CD4-positive, alpha-beta T cell treated with Interleukin-4 for 4 hours (primary cell): Measurements from ENCODE around the gene VPS25.
"Not testable (repeated sequence)": the region's sequence is repeated elsewhere in the genome, so short reads cannot be mapped to it uniquely, and the experiment has no call there.

Source experiments
- DNase-seq: peaks from one replicate; pipeline ENCODE4 v3.0.0-alpha.2; 2020

The VPS25 gene

DNA sequence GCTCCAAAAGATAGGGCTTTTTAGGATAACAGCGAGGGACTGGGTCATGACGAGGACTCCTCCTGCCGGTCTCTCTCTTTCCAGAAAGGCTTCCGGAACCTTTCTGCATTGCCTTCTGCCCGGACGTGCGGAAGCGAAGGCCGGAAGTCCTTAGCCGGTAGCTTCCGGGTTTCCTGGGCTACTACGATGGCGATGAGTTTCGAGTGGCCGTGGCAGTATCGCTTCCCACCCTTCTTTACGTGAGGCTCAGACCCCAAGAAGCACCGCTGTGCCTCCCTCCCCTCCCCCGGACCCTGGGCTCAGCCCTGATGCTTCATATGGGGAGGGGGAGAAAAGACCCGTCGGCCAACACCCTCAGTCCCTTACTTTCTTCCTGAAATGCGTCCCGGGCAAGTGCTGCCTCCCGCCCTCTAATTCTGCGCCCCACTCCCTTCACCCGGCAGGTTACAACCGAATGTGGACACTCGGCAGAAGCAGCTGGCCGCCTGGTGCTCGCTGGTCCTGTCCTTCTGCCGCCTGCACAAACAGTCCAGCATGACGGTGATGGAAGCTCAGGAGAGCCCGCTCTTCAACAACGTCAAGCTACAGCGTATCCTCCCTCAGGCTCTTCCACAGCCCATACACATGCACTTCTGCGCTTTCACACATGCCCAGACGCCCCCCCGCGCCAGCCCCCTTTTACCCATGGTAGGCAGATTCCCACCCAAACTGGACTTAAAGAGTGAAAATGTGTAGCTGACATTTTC lies at the start of gene VPS25:
TSS of gene VPS25 (plus strand) at position 160 of the 746 bp plus-strand sequence. CDS start at position 187, 27 bp downstream.
- peak; percentile 82 for DNase-seq

DNA sequence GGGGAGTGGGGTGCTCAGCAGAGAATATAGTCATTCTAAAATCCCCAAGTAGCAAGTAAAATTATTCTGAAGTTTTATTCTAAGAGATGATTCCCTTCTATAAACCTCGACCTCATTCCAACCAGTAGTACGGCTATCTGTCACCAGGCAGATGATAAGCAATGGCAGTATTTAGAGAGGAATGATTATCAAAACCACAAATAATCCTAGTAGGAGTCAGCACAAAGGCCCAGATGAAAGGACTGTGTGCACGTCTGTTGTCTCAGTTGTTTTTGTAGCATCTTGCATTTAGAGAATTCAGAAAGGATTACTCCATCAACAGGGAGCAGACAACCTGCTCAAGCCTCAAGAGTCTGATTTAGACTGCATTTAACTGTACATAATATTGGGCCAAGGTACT lies 49.6 kb upstream of the VPS25 start:
- DNase-seq, result no peak

DNA sequence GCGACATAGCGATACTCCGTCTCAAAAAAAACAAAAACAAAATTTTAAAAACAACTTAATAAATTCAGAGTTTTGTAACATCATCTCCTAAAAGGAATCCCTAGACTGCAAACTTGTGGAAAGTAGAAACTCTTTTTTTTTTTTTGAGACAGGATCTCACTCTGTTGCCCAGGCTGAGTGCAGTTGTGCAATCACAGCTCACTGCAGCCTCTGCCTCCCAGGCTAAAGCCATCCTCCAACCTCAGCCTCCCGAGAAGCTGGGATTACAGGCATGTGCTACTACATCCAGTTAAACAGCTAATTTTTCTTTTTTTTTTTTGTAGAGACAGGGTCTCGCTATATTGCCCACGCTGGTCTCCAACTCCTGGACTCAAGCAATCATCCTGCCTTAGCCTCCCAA lies 48.1 kb upstream of the VPS25 start:
- DNase-seq, result no peak

DNA sequence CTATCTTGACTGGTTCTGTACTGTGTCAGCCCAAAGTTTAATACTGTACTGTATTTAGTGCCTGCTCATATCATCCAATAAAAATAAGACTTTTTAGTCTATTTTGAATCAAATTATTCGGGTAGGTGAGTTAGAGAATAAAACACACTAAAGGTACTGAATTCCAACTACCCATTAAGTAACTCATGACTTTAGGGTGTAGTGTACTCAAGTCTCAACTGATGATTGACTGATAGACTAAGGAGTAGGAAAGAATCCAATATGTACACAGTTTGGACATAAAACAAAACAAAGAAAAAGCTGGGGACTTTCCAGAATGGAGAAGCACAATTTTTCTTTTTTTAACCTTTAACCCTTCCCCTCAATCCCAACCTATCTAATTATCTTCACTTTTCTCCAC lies 32.5 kb upstream of the VPS25 start:
- DNase-seq, result no peak

DNA sequence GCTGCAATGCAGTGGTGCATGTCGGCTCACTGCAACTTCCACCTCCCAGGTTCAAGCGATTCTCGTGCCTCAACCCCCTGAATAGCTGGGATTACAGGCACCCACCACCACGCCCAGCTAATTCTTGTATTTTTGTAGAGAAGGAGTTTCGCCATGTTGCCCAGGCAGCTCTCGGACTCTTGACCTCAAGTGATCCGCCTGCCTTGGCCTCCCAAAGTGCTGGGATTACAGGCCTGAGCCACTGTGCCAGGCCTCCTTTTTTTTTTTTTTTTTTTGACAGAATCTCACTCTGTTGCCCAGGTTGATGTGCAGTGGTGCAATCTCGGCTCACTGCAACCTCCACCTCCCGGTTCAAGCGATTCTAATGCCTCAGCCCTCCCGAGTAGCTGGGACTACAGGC lies 30.3 kb upstream of the VPS25 start:
- not testable (repeated sequence) for DNase-seq

DNA sequence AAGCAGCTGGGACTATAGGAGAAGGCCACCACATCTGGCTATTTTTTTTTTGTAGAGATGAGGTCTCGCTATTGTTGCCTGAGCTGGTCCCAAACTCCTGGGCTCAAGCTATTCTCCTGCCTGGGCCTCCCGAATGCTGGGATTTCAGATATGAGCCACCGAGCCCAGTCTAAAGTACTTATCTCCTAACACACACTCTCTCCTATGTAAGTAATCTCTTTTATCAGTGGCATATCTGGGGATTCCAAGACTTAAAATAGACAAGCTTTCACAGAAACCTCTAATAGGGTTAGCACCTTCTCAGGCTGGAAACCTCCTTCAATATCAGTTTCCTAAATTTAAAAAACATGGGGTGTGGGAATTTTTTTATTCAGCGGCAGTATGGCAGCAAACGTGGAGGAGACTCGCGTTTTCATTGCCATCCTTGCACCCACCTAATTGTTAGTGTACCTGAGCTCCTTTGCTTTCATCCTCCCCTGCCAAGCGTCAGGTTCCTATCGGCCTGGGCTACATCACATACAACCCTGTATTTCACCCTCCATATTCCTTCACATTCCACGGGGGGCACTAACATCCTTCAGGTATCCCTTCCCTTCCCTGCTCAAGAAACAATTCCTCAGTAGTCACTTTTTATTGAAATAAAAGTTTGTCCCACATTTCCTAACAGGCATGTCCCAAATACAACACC lies 29.5 kb upstream of the VPS25 start:
- DNase-seq, result no peak

DNA sequence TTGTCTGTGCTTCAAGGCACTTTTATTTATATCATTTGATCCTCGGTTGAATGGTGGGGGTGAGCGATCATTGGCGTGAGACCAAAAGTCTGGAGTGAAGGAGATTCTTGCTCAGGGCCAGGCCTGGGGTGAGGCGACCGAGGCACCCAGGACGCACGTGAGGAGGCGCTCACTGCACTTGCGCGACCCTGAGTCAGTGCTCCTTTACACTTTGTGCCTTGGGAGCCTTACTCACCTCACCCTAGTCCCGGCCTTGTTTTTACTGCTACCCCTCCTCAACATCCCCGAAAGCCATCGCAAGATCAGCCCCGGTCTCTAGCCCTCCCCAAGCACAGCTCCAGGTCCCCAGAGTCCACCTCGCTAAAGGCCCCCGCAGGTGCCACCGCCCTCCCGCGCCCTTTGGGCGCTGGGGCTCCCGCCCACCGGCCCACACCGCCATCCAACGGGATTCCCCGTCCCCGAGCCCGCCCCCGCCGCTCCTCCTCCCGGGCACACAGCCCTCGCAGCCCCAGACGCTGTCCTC lies 28.9 kb upstream of the VPS25 start:
- DNase-seq, result peak; percentile 71

DNA sequence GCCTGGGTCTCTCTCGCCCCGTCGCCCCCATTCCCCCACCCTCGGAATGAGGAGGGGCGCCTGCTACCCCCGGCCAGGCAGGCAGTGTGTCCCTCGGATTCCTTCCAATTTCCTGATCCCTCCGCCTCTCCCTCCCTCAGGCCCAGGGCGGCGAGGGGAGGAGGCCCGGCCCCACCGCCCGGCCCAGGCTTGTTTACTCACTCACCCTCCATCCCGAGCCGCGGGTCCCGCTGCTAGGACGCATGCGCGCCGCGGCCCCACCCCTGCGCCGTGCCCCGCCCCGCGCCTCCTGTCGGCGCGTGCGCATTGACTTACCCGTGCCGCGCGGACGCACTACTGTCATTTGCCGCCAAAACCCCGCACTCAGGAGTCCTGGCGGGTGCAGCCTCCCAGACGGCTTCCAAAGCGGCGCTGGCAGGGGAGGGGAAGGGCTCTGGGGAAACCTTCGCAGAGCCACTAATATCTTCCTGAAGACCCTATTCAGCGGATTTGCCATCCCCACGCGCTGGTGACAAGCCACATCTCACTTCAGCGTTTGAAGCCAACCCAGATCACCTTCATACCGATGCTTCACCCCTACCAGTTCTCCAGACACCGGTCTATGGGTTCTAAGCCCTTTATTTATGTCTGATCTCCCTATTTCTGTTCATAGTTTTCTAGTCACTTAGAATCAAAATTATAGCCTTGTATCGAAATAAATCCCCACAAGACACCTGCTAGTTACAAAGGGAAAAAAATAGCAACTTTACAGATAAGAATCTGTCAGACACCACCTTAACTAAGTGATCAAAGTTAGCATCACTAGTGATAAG lies 28.2 kb upstream of the VPS25 start, which contains the start of gene EZH1:
TSS of gene EZH1 (minus strand) at position 235 of the 812 bp plus-strand sequence. CDS start 16,099 bp downstream, outside the sequence.
- peak; percentile 91 for DNase-seq

DNA sequence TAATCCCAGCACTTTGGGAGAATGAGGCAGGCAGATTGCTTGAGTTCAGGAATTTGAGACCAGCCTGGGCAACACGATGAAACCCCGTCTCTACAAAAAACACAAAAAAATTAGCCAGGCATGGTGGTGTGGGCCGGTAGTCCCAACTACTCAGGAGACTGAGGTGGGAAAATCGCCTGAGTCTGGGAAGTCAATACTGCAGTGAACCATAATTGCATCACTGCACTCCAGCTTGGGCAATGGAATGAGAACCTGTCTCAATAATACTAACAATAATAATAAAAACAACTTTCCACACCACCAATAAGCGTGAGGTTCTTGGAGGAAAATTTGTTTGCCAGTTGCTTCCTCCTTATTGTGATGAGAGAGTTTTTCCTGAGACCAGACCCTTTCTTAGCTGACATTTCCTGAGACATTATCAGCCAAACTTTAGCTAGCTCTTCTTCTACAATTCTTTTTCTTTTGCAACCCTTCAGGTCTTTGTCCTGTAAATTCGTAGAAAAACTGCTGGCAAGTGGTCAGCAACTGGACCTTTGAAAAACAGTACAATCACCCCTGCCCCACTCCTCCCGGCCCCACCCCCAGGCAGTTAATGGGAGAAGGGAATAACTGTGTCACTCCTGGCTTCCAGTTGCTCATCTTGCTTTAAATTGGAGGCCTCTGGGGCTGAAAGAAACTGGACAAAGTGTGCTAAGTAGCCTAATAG lies 24.9 kb upstream of the VPS25 start:
- DNase-seq, result no peak

DNA sequence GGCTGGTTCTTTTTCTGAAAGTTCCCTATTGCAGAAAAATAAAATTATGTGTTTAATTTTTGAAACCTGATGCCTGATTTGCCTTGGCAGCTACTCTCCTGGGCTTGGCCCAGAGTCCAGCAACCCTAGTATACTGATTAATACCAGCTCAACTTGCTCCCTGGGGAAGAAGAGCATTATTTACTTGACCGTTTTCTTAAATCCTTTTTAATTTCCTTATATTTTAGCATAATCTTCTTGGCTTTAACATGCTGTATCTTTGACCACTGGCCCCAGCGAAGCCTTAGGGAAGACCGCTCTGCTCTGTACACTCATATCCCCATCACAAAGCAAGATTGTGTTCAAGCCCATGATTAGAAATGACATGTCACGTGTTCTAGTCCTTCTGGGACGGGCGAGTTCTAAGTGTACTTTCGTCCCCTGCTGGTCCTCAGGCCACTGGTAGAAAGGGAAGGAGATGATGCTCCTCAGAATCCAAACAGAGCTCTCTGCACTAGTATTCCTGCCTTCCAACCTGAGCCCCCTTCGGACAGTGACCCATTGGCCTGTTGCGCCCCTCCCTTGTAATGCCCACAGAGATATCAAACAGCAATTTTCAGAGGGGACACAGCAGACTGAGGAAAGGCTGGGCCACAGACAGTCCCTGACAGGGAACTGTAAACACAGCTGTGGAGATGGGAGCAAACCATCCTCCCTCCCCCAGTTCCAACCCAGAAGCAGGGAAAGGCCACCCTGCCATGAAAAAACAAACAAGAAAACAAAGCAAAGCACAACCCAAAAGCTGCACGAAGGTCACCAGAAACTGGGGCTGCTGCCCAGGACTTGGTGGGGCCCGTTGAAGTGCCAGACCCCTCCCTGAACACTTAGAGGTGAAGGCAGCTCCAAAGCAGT lies 24.1 kb upstream of the VPS25 start:
- DNase-seq, result no peak

DNA sequence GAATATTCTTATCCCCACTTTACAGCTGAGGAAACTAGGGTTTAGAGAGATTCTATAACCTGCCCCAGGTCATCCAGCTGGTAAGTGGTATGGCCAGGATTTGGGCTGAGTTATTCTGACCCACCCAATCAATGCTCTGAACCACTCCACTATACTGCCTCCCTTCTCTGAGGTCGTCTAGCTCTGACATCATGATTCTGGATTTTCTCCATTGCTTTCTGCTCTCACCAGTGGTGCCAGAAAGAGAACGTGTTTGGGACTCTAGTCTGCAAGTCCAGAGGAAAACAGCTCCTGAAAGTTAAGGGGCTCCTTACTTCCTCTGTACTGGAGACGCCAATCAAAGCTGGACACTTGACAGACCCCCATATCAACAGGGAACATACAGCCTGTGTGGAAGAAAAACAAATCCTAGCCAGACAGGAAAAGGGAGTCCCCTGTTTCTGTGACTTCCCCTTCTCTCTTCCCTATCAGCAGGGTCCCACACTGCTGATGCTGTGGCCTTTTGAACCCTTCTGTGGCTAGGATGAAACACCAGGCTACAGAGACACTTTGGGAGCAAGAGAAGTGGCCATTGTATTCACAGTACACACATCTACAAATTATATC lies 22.4 kb upstream of the VPS25 start:
- DNase-seq, result no peak

DNA sequence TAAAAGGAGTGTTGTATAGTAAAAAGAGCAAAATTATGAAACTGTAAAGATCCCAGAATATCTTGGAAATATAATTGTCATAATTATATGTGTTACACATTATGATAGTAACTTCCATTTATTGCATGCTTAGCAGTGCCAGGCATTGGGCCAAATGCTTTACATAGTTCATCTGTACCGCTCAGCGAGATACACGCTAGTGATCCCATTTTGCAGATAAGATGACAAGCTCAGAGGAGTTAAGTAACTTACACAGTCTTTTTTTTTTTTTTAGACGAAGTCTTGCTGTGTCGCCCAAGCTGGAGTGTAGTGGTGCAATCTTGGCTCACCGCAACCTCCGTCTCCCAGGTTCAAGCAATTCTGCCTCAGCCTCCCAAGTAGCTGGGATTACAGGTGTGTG lies 21.6 kb upstream of the VPS25 start:
- no peak for DNase-seq

DNA sequence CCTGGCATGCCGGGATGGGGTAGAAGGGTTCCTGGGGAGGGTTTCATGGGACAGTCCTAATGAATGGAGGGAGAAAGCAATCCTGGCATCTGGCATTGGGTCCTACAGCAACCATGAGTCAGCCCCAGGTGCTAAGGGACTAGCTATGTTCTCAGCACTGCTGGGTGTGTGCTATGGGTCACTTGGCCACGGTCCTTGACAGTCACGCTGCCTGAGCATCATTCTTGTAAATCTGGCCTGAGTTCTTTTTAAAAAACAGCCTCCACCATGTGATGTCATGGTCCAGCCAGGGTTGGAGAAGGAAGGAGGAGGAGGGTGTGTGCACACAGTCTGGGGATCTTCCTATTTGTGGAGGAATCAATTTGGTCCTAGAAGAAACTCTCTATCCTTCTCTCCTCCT lies 18.5 kb upstream of the VPS25 start:
- no peak for DNase-seq

DNA sequence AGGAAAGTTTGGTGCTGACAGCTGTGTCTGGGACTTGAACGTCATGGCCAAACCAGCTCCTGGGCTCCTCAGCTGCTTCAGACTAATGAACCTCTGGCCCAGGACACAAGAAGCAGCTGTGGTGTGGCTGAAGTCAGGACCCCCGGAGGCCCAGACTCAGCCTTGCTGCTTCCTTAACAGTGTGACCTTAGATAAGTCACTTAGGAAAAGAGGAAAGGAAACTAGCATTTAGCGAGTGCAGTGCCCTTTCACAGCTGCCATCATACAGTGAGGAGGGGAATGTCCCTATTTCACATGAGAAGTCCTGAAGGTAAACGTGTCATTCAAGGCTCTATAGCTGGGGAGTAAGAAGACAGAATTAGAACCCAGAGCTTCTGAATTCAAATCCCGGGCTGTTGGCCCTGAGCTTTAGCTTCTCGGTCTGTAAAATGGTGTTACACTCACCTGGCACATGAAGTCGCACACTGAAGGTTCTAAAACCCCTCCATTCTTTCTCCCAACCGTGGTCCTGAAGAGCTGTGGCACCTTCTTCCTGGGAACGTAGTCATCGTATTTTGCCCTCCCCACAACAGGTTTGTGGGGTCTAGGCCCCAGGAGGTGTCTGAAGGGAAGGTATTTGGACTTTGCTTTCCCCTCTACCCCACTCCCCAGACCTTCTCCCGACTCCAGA lies 13.1 kb upstream of the VPS25 start:
- no peak for DNase-seq

DNA sequence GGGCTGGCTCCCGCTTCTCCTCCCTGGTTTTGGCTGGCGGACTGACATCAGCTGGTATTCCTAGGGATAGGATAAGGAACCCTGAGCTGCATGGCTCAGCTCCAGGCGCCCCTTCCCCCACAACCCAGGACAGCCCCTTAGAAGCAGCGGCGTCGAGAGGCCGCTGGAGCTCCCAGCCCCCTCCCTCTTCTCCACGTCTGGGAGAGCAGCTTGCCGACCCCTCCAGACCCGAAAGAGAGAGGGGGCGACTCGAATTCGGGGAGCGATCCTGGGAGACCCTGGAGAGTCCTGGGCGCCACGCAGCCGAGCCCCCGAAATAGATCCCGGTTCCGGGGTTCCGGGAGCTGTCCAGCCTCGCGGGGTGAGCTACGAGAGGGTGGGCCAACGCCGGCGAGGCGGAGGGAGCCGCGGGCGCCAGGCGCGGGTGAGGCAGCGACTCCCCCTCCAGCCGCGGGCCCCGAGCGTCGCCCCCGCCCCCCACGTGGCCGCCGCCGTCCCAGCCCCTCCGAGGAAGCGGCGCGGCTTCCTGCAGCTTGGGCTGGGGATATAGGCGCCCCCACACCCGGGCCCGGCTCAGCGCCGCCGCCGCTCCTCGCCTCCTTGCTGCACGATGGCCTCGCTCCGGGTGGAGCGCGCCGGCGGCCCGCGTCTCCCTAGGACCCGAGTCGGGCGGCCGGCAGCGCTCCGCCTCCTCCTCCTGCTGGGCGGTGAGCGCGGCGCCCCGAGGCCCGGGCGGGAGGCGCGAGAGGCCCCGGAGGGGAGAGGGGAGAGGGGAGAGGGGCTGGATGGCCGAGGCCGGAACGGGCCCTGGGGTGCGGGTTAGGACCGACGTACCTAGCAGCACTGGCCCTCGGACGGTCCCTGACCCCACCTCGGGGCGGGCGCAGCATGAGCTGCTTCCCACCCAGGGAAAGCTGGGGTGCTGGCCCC lies 12.3 kb upstream of the VPS25 start, which contains the start of gene RAMP2:
TSS of gene RAMP2 (plus strand) at position 576 of the 930 bp plus-strand sequence. CDS start at position 611, 35 bp downstream.
- no peak for DNase-seq

DNA sequence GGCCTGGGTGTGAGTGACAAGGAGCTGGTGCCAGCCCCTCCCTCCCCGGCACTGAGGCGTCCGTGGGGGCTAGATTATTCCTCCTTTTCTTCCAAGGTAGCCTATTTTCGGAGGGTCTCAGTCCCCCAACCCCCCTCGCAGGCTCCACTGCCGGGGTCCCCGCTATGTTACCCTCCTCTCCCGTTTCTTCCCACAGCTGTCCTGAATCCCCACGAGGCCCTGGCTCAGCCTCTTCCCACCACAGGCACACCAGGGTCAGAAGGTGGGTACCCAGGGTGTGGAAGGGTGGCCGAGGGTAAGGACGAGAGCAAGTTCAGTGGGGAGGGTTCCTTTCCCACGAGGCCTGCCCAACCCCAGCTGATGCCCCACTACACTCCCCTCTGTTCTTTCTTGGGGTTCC lies 11.6 kb upstream of the VPS25 start:
- DNase-seq, result no peak

DNA sequence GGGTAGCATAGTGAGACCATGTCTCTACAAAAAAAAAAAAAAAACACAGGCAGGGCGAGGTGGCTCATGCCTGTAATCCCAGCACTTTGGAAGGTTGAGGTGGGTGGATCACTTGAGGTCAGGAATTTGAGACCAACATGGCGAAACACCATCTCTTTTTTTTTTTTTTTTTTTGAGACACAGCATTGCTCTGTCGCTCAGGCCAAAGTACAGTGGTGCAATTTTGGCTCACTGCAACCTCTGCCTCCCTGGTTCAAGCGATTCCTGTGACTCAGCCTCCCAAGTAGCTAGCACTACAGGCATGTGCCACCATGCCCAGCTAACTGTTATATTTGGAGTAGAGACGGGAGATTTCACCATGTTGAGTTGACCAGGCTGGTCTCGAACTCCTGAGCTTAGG lies 7.1 kb upstream of the VPS25 start:
- no peak for DNase-seq

DNA sequence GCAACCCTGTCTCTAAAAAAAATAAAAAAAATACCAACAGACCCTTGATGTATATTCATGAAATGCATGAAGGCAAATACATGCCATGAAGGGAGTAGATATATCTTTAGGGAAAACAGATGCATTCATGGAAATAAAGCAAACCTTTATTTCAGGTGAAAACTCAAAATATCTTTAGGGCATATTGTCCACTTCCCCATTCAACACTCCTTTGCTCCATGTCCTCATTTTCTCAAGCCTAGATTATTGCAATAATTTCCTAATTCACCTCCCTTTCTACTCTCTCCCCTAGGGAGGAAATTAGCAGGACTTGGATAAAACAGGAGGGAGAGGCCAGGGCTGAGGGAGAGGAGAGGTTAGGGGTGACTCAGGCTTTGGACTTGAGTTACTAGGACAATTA lies 5.7 kb upstream of the VPS25 start:
- no peak for DNase-seq

DNA sequence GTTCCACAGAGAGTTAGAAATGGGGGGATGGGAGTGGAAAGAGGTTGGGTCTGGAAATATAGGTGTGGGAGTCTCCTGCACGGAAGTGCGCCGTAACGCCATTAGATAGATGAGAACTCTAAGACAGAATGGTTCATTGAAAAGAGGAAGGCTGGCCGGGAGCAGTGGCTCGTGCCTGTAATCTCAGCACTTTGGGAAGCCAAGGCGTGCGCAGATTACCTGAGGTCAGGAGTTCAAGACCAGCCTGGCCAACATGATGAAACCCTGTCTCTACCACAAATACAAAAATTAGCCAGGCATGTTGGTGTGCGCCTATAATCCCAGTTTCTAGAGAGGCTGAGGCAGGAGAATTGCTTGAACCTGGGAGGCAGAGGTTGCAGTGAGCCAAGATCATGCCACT lies 5.2 kb upstream of the VPS25 start:
- DNase-seq, result not testable (repeated sequence)
